DOHH2 (cell line): ENCODE data around the gene DYNLT1.
"Not testable (repeated sequence)": the region's sequence is repeated elsewhere in the genome, so short reads cannot be mapped to it uniquely, and the experiment has no call there.

ENCODE experiments used
- H3F3A ChIP-seq: fragments of 200-600 bp; sonication (generic), shearing (Covaris generic); 2 replicates; pipeline ENCODE4 v1.6.0; 2016; ENCODE audit warnings: antibody characterized with exemption, mild to moderate bottlenecking; ENCODE audit not compliant: control insufficient read depth, insufficient read depth
- H3K27ac ChIP-seq: fragments of 200-600 bp; sonication (generic); 2 replicates; pipeline ENCODE4 v1.5.1; 2014; ENCODE audit warnings: low read depth, mild to moderate bottlenecking, low read length, moderate library complexity
- H3K27me3 ChIP-seq: fragments of 200-600 bp; sonication (generic); 2 replicates; pipeline ENCODE4 v1.6.1; 2014; ENCODE audit warnings: mild to moderate bottlenecking, low read length, mixed read lengths; ENCODE audit not compliant: control insufficient read depth
- H3K36me3 ChIP-seq: fragments of 200-600 bp; sonication (generic); 2 replicates; pipeline ENCODE4 v1.6.1; 2014; ENCODE audit warnings: mild to moderate bottlenecking, low read length, moderate library complexity, mixed read lengths; ENCODE audit not compliant: control insufficient read depth
- H3K4me1 ChIP-seq: fragments of 200-600 bp; sonication (generic); 2 replicates; pipeline ENCODE4 v1.6.1; 2014; ENCODE audit warnings: mild to moderate bottlenecking, low read length, mixed read lengths; ENCODE audit not compliant: control insufficient read depth
- H3K4me2 ChIP-seq: fragments of 200-600 bp; sonication (generic); 2 replicates; pipeline ENCODE4 v1.6.0; 2014; ENCODE audit warnings: mild to moderate bottlenecking, low read length, moderate library complexity
- H3K4me3 ChIP-seq: fragments of 200-600 bp; sonication (generic); 2 replicates; pipeline ENCODE4 v1.5.1; 2014; ENCODE audit warnings: mild to moderate bottlenecking, low read length, mixed read lengths
- H3K79me2 ChIP-seq: fragments of 200-600 bp; sonication (generic); 2 replicates; pipeline ENCODE4 v1.6.1; 2014; ENCODE audit warnings: mild to moderate bottlenecking, low read length, mixed read lengths; ENCODE audit not compliant: control insufficient read depth
- H3K9me2 ChIP-seq: fragments of 200-600 bp; sonication (generic); replicated peaks from 2 replicates; pipeline ENCODE4 v1.6.1; 2014; ENCODE audit warnings: mild to moderate bottlenecking, low read length, mixed read lengths; ENCODE audit not compliant: control insufficient read depth
- H3K9me3 ChIP-seq: fragments of 200-600 bp; sonication (generic); 2 replicates; pipeline ENCODE4 v1.6.1; 2014; ENCODE audit warnings: antibody characterized with exemption, low read length, mixed read lengths; ENCODE audit not compliant: control insufficient read depth, insufficient read depth
- H4K20me1 ChIP-seq: fragments of 200-600 bp; sonication (generic); 2 replicates; pipeline ENCODE4 v1.6.0; 2014; ENCODE audit warnings: low read depth, mild to moderate bottlenecking, antibody characterized with exemption, low read length, moderate library complexity; ENCODE audit not compliant: control insufficient read depth, insufficient read depth
- CTCF ChIP-seq: fragments of 200-600 bp; sonication (generic); IDR thresholded peaks from one replicate; pipeline ENCODE4 v1.5.1; 2014; ENCODE audit warnings: antibody characterized with exemption, mild to moderate bottlenecking, low read depth, low read length; ENCODE audit not compliant: poor library complexity, severe bottlenecking
- EZH2phosphoT487 ChIP-seq: fragments of 200-600 bp; sonication (generic); IDR thresholded peaks from 2 replicates; pipeline ENCODE4 v1.6.1; 2017; ENCODE audit warnings: borderline replicate concordance, mild to moderate bottlenecking, antibody characterized with exemption, low read length, moderate library complexity, mixed read lengths

Gene DYNLT1

GRCh38 chr6:158677906-158678578 lies 33.5 kb upstream of the DYNLT1 start:
- no peaks in the 10 kb centered on the region for H3K9me3 ChIP-seq
- H3K4me1 ChIP-seq = 0 out of 2 replicates have a peak, but pooled peaks cover 3% of the 10 kb centered on the region
- no peak overlapping the region for H3K4me3 ChIP-seq
- no peak overlapping the region for H3K27ac ChIP-seq
- no peaks in the 10 kb centered on the region for H3K9me2 ChIP-seq
- no peaks in the 10 kb centered on the region for H3K36me3 ChIP-seq
- H3K79me2 ChIP-seq = no peaks in the 10 kb centered on the region
- no peak overlapping the region for H3K4me2 ChIP-seq
- H3F3A ChIP-seq = no peaks in the 10 kb centered on the region
- no peaks in the 10 kb centered on the region for H4K20me1 ChIP-seq
- TF ChIP-seq EZH2phosphoT487 (no peak), CTCF (no peak)
- no peaks in the 10 kb centered on the region for H3K27me3 ChIP-seq

- not testable (repeated sequence) for H3K36me3 ChIP-seq, H3F3A ChIP-seq, H3K4me2 ChIP-seq, H3K9me3 ChIP-seq, H3K79me2 ChIP-seq, H3K4me3 ChIP-seq, H3K9me2 ChIP-seq, H3K27ac ChIP-seq, H4K20me1 ChIP-seq, H3K4me1 ChIP-seq, H3K27me3 ChIP-seq
These were observed 32.6 kb upstream of the DYNLT1 start for GRCh38 chr6:158677094-158677493.

GRCh38 chr6:158674342-158675131 lies 30.0 kb upstream of the DYNLT1 start:
- no peak for TF ChIP-seq CTCF
- TF ChIP-seq EZH2phosphoT487 = no peak

GRCh38 chr6:158672726-158673125 lies 28.2 kb upstream of the DYNLT1 start:
- Histone ChIP-seq H3K4me1 (0 out of 2 replicates have a peak, but pooled peaks cover under 1% of the 10 kb centered on the region), H4K20me1 (no peaks in the 10 kb centered on the region), H3K79me2 (no peaks in the 10 kb centered on the region), H3K36me3 (no peaks in the 10 kb centered on the region), H3K4me3 (no peak overlapping the region), H3K4me2 (no peak overlapping the region), H3K27me3 (peaks cover 18% of the 10 kb centered on the region), H3F3A (no peaks in the 10 kb centered on the region), H3K9me2 (no peaks in the 10 kb centered on the region), H3K27ac (no peak overlapping the region), H3K9me3 (no peaks in the 10 kb centered on the region)
- TF ChIP-seq EZH2phosphoT487 (no peak), CTCF (no peak)

More at GRCh38 chr6:158674342-158675131, 30.0 kb upstream of the DYNLT1 start:
- Histone ChIP-seq H3K27ac (no peak overlapping the region), H3K4me1 (no peaks in the 10 kb centered on the region), H3F3A (no peaks in the 10 kb centered on the region), H3K9me3 (no peaks in the 10 kb centered on the region), H3K4me2 (no peak overlapping the region), H4K20me1 (no peaks in the 10 kb centered on the region), H3K36me3 (no peaks in the 10 kb centered on the region), H3K79me2 (no peaks in the 10 kb centered on the region), H3K4me3 (no peak overlapping the region), H3K9me2 (no peaks in the 10 kb centered on the region), H3K27me3 (peaks cover 3% of the 10 kb centered on the region)

- H3F3A ChIP-seq, H3K9me3 ChIP-seq: not testable (repeated sequence)
These were observed 27.6 kb upstream of the DYNLT1 start for GRCh38 chr6:158672119-158672518.

More at GRCh38 chr6:158672119-158672518, 27.6 kb upstream of the DYNLT1 start:
- H3K36me3 ChIP-seq, H3K79me2 ChIP-seq, H3K4me2 ChIP-seq, H4K20me1 ChIP-seq, H3K4me1 ChIP-seq, H3K27ac ChIP-seq, H3K9me2 ChIP-seq, H3K4me3 ChIP-seq: not testable (repeated sequence)
- peaks cover 24% of the 10 kb centered on the region for H3K27me3 ChIP-seq
